CD4-positive, alpha-beta T cell (primary cell): ENCODE data around the gene WDR93. TPM values are rescaled to one million over a fixed set of nuclear protein-coding genes. Genes with fewer than 3 reads are reported as not detected.
"Not testable (repeated sequence)": the region's sequence is repeated elsewhere in the genome, so short reads cannot be mapped to it uniquely, and the experiment has no call there.

Experiments
- ATAC-seq: fragments of 200-7000 bp; cut with Tn5 transposase; one replicate; pipeline ENCODE4 v1.10.0; 2022; ENCODE audit warnings: mild to moderate bottlenecking; ENCODE audit not compliant: poor library complexity
- CTCF ChIA-PET: fragments of 350-600 bp; sonication (Branson Sonifier 250); formaldehyde crosslinking; loops from one replicate; lab custom pipeline; 2021; ENCODE audit warnings: antibody characterized with exemption, inconsistent platforms; lab: Charles Lee
- POLR2A ChIA-PET: fragments of 350-600 bp; sonication (Branson Sonifier 250); formaldehyde crosslinking; loops from one replicate; lab custom pipeline; 2021; ENCODE audit warnings: antibody characterized with exemption, inconsistent platforms; lab: Charles Lee
- DNase-seq, 14 experiments: peaks; one replicate each; pipeline ENCODE4 v3.0.0-alpha.2; 2013 to 2020; ENCODE audit warnings: mixed read lengths in 2 of 14
- H3K27ac ChIP-seq, 2 donors: one replicate each; pipeline versions ENCODE4 v1.5.1 to v1.7.0; 2013; ENCODE audit warnings: low read length in 2 of 2, low read depth in 1 of 2, mild to moderate bottlenecking in 1 of 2
- H3K27me3 ChIP-seq, 2 experiments: 1 replicate in 1 of 2; 2 replicates in 1 of 2; pipeline versions ENCODE4 v1.6.1 to v1.7.0; 2013; ENCODE audit warnings: low read length in 2 of 2, control low read depth in 1 of 2, mild to moderate bottlenecking in 1 of 2, moderate library complexity in 1 of 2; ENCODE audit not compliant: insufficient read depth in 2 of 2, control insufficient read depth in 1 of 2
- H3K36me3 ChIP-seq: one replicate; pipeline ENCODE4 v1.6.1; 2013; ENCODE audit warnings: low read length, control low read depth; ENCODE audit not compliant: insufficient read depth
- H3K4me1 ChIP-seq: one replicate; pipeline ENCODE4 v1.6.1; 2013; ENCODE audit warnings: low read length, control low read depth; ENCODE audit not compliant: insufficient read depth
- H3K4me3 ChIP-seq: one replicate; pipeline ENCODE4 v1.5.1; 2013; ENCODE audit warnings: mild to moderate bottlenecking, low read length, moderate library complexity
- H3K9me3 ChIP-seq, 2 experiments: 1 replicate in 1 of 2; 2 replicates in 1 of 2; pipeline versions ENCODE4 v1.6.1 to v1.7.0; 2013; ENCODE audit warnings: low read length in 2 of 2, mild to moderate bottlenecking in 2 of 2, control low read depth in 1 of 2, moderate library complexity in 1 of 2; ENCODE audit not compliant: control insufficient read depth in 1 of 2, insufficient read depth in 1 of 2
- H3K27ac Mint-ChIP-seq: one replicate; pipeline ENCODE4 v1.8.0; 2020; ENCODE audit warnings: mixed read lengths
- H3K27me3 Mint-ChIP-seq: one replicate; pipeline ENCODE4 v1.8.0; 2021; ENCODE audit warnings: mixed read lengths
- H3K36me3 Mint-ChIP-seq: one replicate; pipeline ENCODE4 v1.8.0; 2021; ENCODE audit warnings: low read depth, mixed read lengths
- H3K4me1 Mint-ChIP-seq: one replicate; pipeline ENCODE4 v1.8.0; 2021; ENCODE audit warnings: low read depth, mixed read lengths
- H3K4me3 Mint-ChIP-seq: one replicate; pipeline ENCODE4 v1.8.0; 2020; ENCODE audit warnings: mild to moderate bottlenecking, mixed read lengths
- H3K9me3 Mint-ChIP-seq: one replicate; pipeline ENCODE4 v1.8.0; 2020; ENCODE audit warnings: mixed read lengths
- CTCF ChIP-seq: fragments of 200-600 bp; IDR thresholded peaks from one replicate; pipeline ENCODE4 v1.8.0; 2022; ENCODE audit warnings: antibody characterized with exemption, mild to moderate bottlenecking
- intact Hi-C, 2 experiments: fragments of 100-400 bp; cut with DNase I in 1 of 2; cut with micrococcal nuclease in 1 of 2; formaldehyde crosslinking; loops; one replicate each; pipeline versions ENCODE4 v1.15.1 to v1.9.0; 2023 to 2025; cut with DNase I, micrococcal nuclease
- total RNA-seq, 174 experiments: library from RNA in 2 of 174; stranded (reverse) in 2 of 174; gene quantifications; one replicate each; pipeline ENCODE4 v1.2.3 and lab custom pipeline; 2021 to 2026

The WDR93 gene
- total RNA-seq, 2 experiments from 2014 or later: not detected

- H3K27me3 ChIP-seq: no peaks in the 10 kb centered on the region
- no peak overlapping the region for H3K4me3 Mint-ChIP-seq
- ChIA-PET POLR2A (no interaction called here), CTCF (no interaction called here)
- intact Hi-C loops: no loop called here
- no peak for TF ChIP-seq CTCF
- H3K9me3 Mint-ChIP-seq: peaks cover 8% of the 10 kb centered on the region
- no peaks in the 10 kb centered on the region for H3K4me1 Mint-ChIP-seq
- peaks cover 20% of the 10 kb centered on the region for H3K27me3 Mint-ChIP-seq
- no peak overlapping the region for H3K27ac ChIP-seq
- H3K36me3 ChIP-seq: no peaks in the 10 kb centered on the region
- no peak for ATAC-seq
- H3K36me3 Mint-ChIP-seq: no peaks in the 10 kb centered on the region
- no peak for DNase-seq
- peaks cover 10% of the 10 kb centered on the region for H3K4me1 ChIP-seq
- H3K4me3 ChIP-seq: no peak overlapping the region
- no peak overlapping the region for H3K27ac Mint-ChIP-seq
- H3K9me3 ChIP-seq: peaks cover 3 to 13% of the 10 kb centered on the region in 2 experiments
Measured at GRCh38 chr15:89785064-89785773, 94.6 kb downstream of the WDR93 start.

GRCh38 chr15:89785774-89786140 lies 95.1 kb downstream of the WDR93 start:
- ATAC-seq: no peak
- no peak overlapping the region for H3K27ac Mint-ChIP-seq
- POLR2A ChIA-PET: no interaction called here

GRCh38 chr15:89787944-89788343 lies 97.3 kb downstream of the WDR93 start:
- intact Hi-C loops: no loop called here
- DNase-seq (no peak), ATAC-seq (no peak)
- H3K4me3 Mint-ChIP-seq: no peak overlapping the region
- no peak overlapping the region for H3K27ac Mint-ChIP-seq
- Histone ChIP-seq H3K4me1 (no peaks in the 10 kb centered on the region), H3K9me3 (peaks cover 3 to 13% of the 10 kb centered on the region in 2 experiments), H3K27ac (no peak overlapping the region), H3K4me3 (no peak overlapping the region), H3K36me3 (no peaks in the 10 kb centered on the region), H3K27me3 (no peaks in the 10 kb centered on the region)
- CTCF ChIA-PET: no interaction called here
- peaks cover 8% of the 10 kb centered on the region for H3K9me3 Mint-ChIP-seq
- POLR2A ChIA-PET: no interaction called here
- TF ChIP-seq CTCF: no peak
- peaks cover 8% of the 10 kb centered on the region for H3K27me3 Mint-ChIP-seq
- no peaks in the 10 kb centered on the region for H3K4me1 Mint-ChIP-seq
- no peaks in the 10 kb centered on the region for H3K36me3 Mint-ChIP-seq

More at GRCh38 chr15:89785774-89786140, 95.1 kb downstream of the WDR93 start:
- Histone ChIP-seq H3K4me1 (peaks cover 5% of the 10 kb centered on the region), H3K4me3 (no peak overlapping the region), H3K27me3 (no peaks in the 10 kb centered on the region), H3K36me3 (no peaks in the 10 kb centered on the region), H3K9me3 (peaks cover 3 to 13% of the 10 kb centered on the region in 2 experiments), H3K27ac (no peak overlapping the region)
- intact Hi-C loops: no loop called here
- peaks cover 15% of the 10 kb centered on the region for H3K27me3 Mint-ChIP-seq
- no peaks in the 10 kb centered on the region for H3K36me3 Mint-ChIP-seq
- H3K4me3 Mint-ChIP-seq: no peak overlapping the region
- no peak for DNase-seq
- H3K4me1 Mint-ChIP-seq: no peaks in the 10 kb centered on the region
- no peak for TF ChIP-seq CTCF
- H3K9me3 Mint-ChIP-seq: peaks cover 8% of the 10 kb centered on the region
- CTCF ChIA-PET: no interaction called here

- intact Hi-C loops, H3K36me3 Mint-ChIP-seq, H3K4me1 Mint-ChIP-seq, H3K4me1 ChIP-seq, H3K4me3 Mint-ChIP-seq, H3K4me3 ChIP-seq, POLR2A ChIA-PET, H3K27me3 ChIP-seq, H3K27ac ChIP-seq, ATAC-seq, H3K9me3 Mint-ChIP-seq, CTCF ChIA-PET, H3K27ac Mint-ChIP-seq, H3K27me3 Mint-ChIP-seq, DNase-seq, H3K36me3 ChIP-seq: not testable (repeated sequence)
- H3K9me3 ChIP-seq: peaks cover 3 to 13% of the 10 kb centered on the region in 2 experiments
Measured at GRCh38 chr15:89788585-89788984, 98.0 kb downstream of the WDR93 start.
